K562 (cell line): ENCODE data around the gene CXCL5. TPM values are rescaled to one million over a fixed set of nuclear protein-coding genes. Genes with fewer than 3 reads are reported as not detected.

Source experiments
- ATAC-seq: fragments of 200-7000 bp; cut with Tn5 transposase; 3 replicates; pipeline ENCODE4 v1.9.1; 2020; ENCODE audit warnings: moderate library complexity
- BruUV-seq: library from RNA; stranded (reverse); fragments of 400-500 nt; replicated peaks from 2 replicates; lab custom pipeline; 2021; lab: Mats Ljungman, UMichigan
- CTCF ChIA-PET: fragments of 300-600 bp; formaldehyde crosslinking; extraction: SDS; loops from one replicate; lab custom pipeline; 2021; ENCODE audit warnings: low intra/inter-chr PET ratio; lab: Yijun Ruan, JAX
- POLR2A ChIA-PET: fragments of 300-600, 350-650 bp; sonication (Branson Sonifier 250); formaldehyde crosslinking; extraction: SDS; loops from one replicate; lab custom pipeline; 2021; ENCODE audit warnings: antibody characterized with exemption, inconsistent platforms; lab: Yijun Ruan, JAX
- DNase-seq, 4 experiments: peaks; one replicate each; pipeline versions ENCODE4 v3.0.0 to v3.0.0-alpha.2; 2011 to 2018; ENCODE audit warnings: low spot score in 3 of 4, mixed read lengths in 3 of 4; ENCODE audit errors: extremely low read depth in 1 of 4
- FAIRE-seq: peaks from 2 replicates; lab custom pipeline; 2011; peaks lifted over from hg19 to GRCh38; lab: Jason Lieb, UNC
- H2AFZ ChIP-seq: 2 replicates; pipeline ENCODE4 v1.6.0; 2011; ENCODE audit warnings: low read depth, low read length, control low read depth, inconsistent platforms
- H3K27ac ChIP-seq: fragments of 200-600 bp; 3 replicates; pipeline ENCODE4 v1.8.0; 2011; ENCODE audit warnings: low read depth, mild to moderate bottlenecking, control low read depth, inconsistent platforms, low read length, moderate library complexity, mixed read lengths; ENCODE audit errors: extremely low read depth
- H3K27me3 ChIP-seq, 2 experiments: fragments of 300-600 bp in 1 of 2; 2 replicates in 1 of 2; 3 replicates in 1 of 2; pipeline versions ENCODE4 v1.6.0 to v1.8.0; 2011; ENCODE audit warnings: inconsistent platforms in 2 of 2, low read length in 2 of 2, mild to moderate bottlenecking in 1 of 2, mixed read lengths in 1 of 2, moderate library complexity in 1 of 2; ENCODE audit not compliant: control insufficient read depth in 2 of 2, insufficient read depth in 2 of 2
- H3K36me3 ChIP-seq: fragments of 300-600 bp; 3 replicates; pipeline ENCODE4 v1.8.0; 2011; ENCODE audit warnings: mild to moderate bottlenecking, low read length, inconsistent platforms; ENCODE audit not compliant: control insufficient read depth, insufficient read depth
- H3K4me1 ChIP-seq, 2 experiments: fragments of 200-600 bp in 1 of 2; replicated peaks in 1 of 2; 2 replicates in 1 of 2; 3 replicates in 1 of 2; pipeline versions ENCODE4 v1.5.1 to v1.8.0; 2011; ENCODE audit warnings: inconsistent platforms in 2 of 2, low read length in 2 of 2, mild to moderate bottlenecking in 1 of 2, mixed read lengths in 1 of 2, moderate library complexity in 1 of 2; ENCODE audit not compliant: control insufficient read depth in 2 of 2, insufficient read depth in 2 of 2
- H3K4me2 ChIP-seq: 2 replicates; pipeline ENCODE4 v1.6.1; 2011; ENCODE audit warnings: low read length, control low read depth, inconsistent platforms, mixed read lengths; ENCODE audit not compliant: insufficient read depth
- H3K4me3 ChIP-seq: fragments of 200-600 bp; sonication (generic), shearing (Covaris generic); 2 replicates; pipeline ENCODE4 v1.5.1; 2016; ENCODE audit warnings: control low read depth, inconsistent platforms
- H3K79me2 ChIP-seq: fragments of 200-600 bp; 3 replicates; pipeline ENCODE4 v1.8.0; 2011; ENCODE audit warnings: low read length, inconsistent platforms; ENCODE audit not compliant: control insufficient read depth, insufficient read depth
- H3K9ac ChIP-seq, 2 experiments: 2 replicates each; pipeline versions ENCODE4 v1.6.0 to v1.6.1; 2011; ENCODE audit warnings: low read depth in 2 of 2, low read length in 2 of 2, control low read depth in 1 of 2, inconsistent platforms in 1 of 2, mild to moderate bottlenecking in 1 of 2, mixed read lengths in 1 of 2; ENCODE audit not compliant: insufficient read depth in 1 of 2
- H3K9me1 ChIP-seq: one replicate; pipeline ENCODE4 v1.6.0; 2011; ENCODE audit warnings: inconsistent platforms, mild to moderate bottlenecking, low read length, moderate library complexity; ENCODE audit not compliant: control insufficient read depth, insufficient read depth
- H3K9me3 ChIP-seq: replicated peaks from 2 replicates; pipeline ENCODE4 v1.5.1; 2011; ENCODE audit warnings: low read depth, low read length, inconsistent platforms; ENCODE audit not compliant: control insufficient read depth, insufficient read depth
- H4K20me1 ChIP-seq: replicated peaks from 2 replicates; pipeline ENCODE4 v1.6.1; 2011; ENCODE audit warnings: low read length, inconsistent platforms, mixed read lengths; ENCODE audit not compliant: control insufficient read depth, insufficient read depth
- ARNT ChIP-seq, 2 experiments: fragments of 450-650 bp; IDR thresholded peaks; 2 replicates each; pipeline ENCODE4 v1.6.1; 2016; ENCODE audit warnings: mild to moderate bottlenecking in 1 of 2
- HDAC3 ChIP-seq: fragments of 450-650 bp; IDR thresholded peaks from 2 replicates; pipeline ENCODE4 v1.6.1; 2018; ENCODE audit warnings: borderline replicate concordance, mild to moderate bottlenecking, moderate library complexity; ENCODE audit not compliant: partially characterized antibody
- NFIC ChIP-seq: fragments of 450-650 bp; IDR thresholded peaks from 2 replicates; pipeline ENCODE4 v1.6.1; 2017; ENCODE audit warnings: mild to moderate bottlenecking, inconsistent platforms
- POLR2A ChIP-seq: fragments of 450-650 bp; conservative IDR thresholded peaks from 2 replicates; pipeline ENCODE4 v1.6.1; 2016
- TRIM24 ChIP-seq, 2 experiments: fragments of 450-650 bp; IDR thresholded peaks; 2 replicates each; pipeline ENCODE4 v1.6.1; 2016
- in situ Hi-C: fragments of 300-500 bp; cut with MboI; formaldehyde crosslinking; loops from 4 replicates; pipeline ENCODE4 v1.15.0; 2018; ENCODE audit warnings: inconsistent platforms, mixed read lengths
- intact Hi-C: fragments of 100-400 bp; cut with micrococcal nuclease; formaldehyde crosslinking; loops from 2 replicates; pipeline ENCODE4 v1.14.2; 2022
- polyA plus RNA-seq, 8 experiments: library from polyadenylated mRNA; depleted of rRNA in 4 of 8; stranded (reverse) in 5 of 8; unstranded in 3 of 8; fragments of >200 nt; fragmentation: Nextera tagmentation in 2 of 8; fragmentation: Illumina TruSeq in 1 of 8; extraction: Ambion mirVana in 2 of 8; extraction: Trizol in 1 of 8; gene quantifications; 2 replicates each; pipeline versions ENCODE4 v1.2.1 to v1.2.3, GENCODE V29; 2011 to 2014; ENCODE audit warnings: inconsistent platforms in 1 of 8, missing spikeins in 1 of 8
- total RNA-seq, 7 experiments: library from RNA; depleted of rRNA in 6 of 7; stranded (reverse); fragments of >200 nt in 6 of 7; fragmentation: Illumina TruSeq in 2 of 7; extraction: Trizol in 2 of 7; gene quantifications; 2 replicates each; pipeline versions ENCODE4 v1.2.1 to v1.2.3, GENCODE V29; 2011 to 2021; ENCODE audit warnings: low replicate concordance in 1 of 7
- TF ChIP-seq, protein P1 (sequence below): fragments of 450-650 bp; conservative IDR thresholded peaks from 2 replicates; pipeline ENCODE4 v1.6.1; 2016; ENCODE audit warnings: missing genetic modification characterization, low read depth, mild to moderate bottlenecking, missing compliant biosample characterization, moderate library complexity
- TF ChIP-seq, protein P2 (sequence below): fragments of 450-650 bp; formaldehyde crosslinking; IDR thresholded peaks from 2 replicates; pipeline ENCODE4 v1.4.0; 2020; ENCODE audit warnings: mild to moderate bottlenecking, moderate library complexity
- TF ChIP-seq, protein P3 (sequence below): fragments of 450-650 bp; IDR thresholded peaks from 2 replicates; pipeline ENCODE4 v1.6.1; 2016; ENCODE audit warnings: missing biosample characterization, missing genetic modification characterization
- TF ChIP-seq, protein P4 (sequence below): fragments of 250-450 bp; sonication (Bioruptor Pico); IDR thresholded peaks from 2 replicates; pipeline ENCODE4 v1.8.0; 2021; ENCODE audit warnings: moderate library complexity, mild to moderate bottlenecking, inconsistent platforms

The CXCL5 gene
- total and polyA plus RNA-seq, 9 of the 15 experiments (the other 6 are each of a cell fraction or from before 2014, with no cell fraction given), result not detected

DNA sequence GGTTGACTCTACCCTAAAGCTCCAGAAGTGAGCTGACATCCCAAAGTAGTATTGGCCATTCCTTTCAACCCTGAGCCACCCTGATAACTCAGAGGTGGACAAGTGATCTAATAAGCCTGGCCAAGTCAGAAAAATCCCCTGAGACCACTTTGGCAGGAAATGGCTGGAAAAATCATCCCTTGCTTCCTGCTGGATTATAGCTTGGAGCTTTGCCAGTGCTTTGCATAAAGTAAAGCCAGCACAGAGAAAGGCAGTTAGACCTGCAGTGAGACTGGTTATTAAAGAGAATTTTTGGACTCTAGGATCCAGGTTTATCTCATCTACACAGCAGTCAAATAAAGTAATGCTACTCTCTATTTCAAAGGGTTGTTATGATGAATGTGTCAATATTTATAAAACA lies 33.6 kb upstream of the CXCL5 start:
- TF ChIP-seq NFIC (peak; percentile 40), POLR2A (no peak), ARNT (IDR thresholded peaks at IDR 0.05) (no peak), TRIM24 (IDR thresholded peaks at IDR 0.05) (no peak), HDAC3 (no peak)
- TF ChIP-seq, protein P1, sequence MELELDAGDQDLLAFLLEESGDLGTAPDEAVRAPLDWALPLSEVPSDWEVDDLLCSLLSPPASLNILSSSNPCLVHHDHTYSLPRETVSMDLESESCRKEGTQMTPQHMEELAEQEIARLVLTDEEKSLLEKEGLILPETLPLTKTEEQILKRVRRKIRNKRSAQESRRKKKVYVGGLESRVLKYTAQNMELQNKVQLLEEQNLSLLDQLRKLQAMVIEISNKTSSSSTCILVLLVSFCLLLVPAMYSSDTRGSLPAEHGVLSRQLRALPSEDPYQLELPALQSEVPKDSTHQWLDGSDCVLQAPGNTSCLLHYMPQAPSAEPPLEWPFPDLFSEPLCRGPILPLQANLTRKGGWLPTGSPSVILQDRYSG (tag), result no peak
- TF ChIP-seq, protein P2, sequence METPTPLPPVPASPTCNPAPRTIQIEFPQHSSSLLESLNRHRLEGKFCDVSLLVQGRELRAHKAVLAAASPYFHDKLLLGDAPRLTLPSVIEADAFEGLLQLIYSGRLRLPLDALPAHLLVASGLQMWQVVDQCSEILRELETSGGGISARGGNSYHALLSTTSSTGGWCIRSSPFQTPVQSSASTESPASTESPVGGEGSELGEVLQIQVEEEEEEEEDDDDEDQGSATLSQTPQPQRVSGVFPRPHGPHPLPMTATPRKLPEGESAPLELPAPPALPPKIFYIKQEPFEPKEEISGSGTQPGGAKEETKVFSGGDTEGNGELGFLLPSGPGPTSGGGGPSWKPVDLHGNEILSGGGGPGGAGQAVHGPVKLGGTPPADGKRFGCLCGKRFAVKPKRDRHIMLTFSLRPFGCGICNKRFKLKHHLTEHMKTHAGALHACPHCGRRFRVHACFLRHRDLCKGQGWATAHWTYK (CRISPR knock-in tag), result no peak
- TF ChIP-seq, protein P3, sequence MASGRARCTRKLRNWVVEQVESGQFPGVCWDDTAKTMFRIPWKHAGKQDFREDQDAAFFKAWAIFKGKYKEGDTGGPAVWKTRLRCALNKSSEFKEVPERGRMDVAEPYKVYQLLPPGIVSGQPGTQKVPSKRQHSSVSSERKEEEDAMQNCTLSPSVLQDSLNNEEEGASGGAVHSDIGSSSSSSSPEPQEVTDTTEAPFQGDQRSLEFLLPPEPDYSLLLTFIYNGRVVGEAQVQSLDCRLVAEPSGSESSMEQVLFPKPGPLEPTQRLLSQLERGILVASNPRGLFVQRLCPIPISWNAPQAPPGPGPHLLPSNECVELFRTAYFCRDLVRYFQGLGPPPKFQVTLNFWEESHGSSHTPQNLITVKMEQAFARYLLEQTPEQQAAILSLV (tag), result no peak
- TF ChIP-seq, protein P4, sequence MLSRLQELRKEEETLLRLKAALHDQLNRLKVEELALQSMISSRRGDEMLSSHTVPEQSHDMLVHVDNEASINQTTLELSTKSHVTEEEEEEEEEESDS (CRISPR knock-in tag), result no peak
- H3K9ac ChIP-seq, result no peak overlapping the region
- in situ Hi-C loops (loop anchor here (10.0 kb wide), 2 partner anchors 307 to 367 kb away; no protein-coding TSS in a partner anchor), intact Hi-C loops (loop anchor here (10.0 kb wide), 1 partner anchor 307 kb away; no protein-coding TSS in a partner anchor)
- no peaks in the 10 kb centered on the region for H3K27me3 ChIP-seq
- no TSS peak for BruUV-seq
- H3K4me2 ChIP-seq, result no peak overlapping the region
- peaks cover 4% of the 10 kb centered on the region for H3K79me2 ChIP-seq
- H3K27ac ChIP-seq, result no peak overlapping the region
- no peaks in the 10 kb centered on the region for H4K20me1 ChIP-seq
- H2AFZ ChIP-seq, result peak overlapping the region; percentile 11; the same call in 1 of the 2 replicates
- no peaks in the 10 kb centered on the region for H3K9me1 ChIP-seq
- no peak overlapping the region for H3K4me3 ChIP-seq
- peaks cover 0 to 4% of the 10 kb centered on the region in 2 experiments; a peak in 2 of 5 replicates for H3K4me1 ChIP-seq
- FAIRE-seq (no peak), DNase-seq (no peak), ATAC-seq (peak; percentile 54)
- POLR2A ChIA-PET, result interaction anchor here (0.6 kb wide), 1 partner anchor 408 kb away, joined by 3 read pairs; no protein-coding TSS in a partner anchor
- CTCF ChIA-PET, result no interaction called here
- H3K9me3 ChIP-seq, result no peaks in the 10 kb centered on the region
- peaks cover 2% of the 10 kb centered on the region; the same call in 1 of the 3 replicates for H3K36me3 ChIP-seq
